HG03442 (cell line): ENCODE data around the gene FAM20C.

ENCODE experiments used
- ATAC-seq: cut with Tn5 transposase; IDR thresholded peaks from one replicate; pipeline ENCODE4 v1.9.1; 2021; ENCODE audit warnings: mild to moderate bottlenecking, moderate library complexity; ENCODE audit not compliant: unreplicated experiment

The FAM20C gene

DNA sequence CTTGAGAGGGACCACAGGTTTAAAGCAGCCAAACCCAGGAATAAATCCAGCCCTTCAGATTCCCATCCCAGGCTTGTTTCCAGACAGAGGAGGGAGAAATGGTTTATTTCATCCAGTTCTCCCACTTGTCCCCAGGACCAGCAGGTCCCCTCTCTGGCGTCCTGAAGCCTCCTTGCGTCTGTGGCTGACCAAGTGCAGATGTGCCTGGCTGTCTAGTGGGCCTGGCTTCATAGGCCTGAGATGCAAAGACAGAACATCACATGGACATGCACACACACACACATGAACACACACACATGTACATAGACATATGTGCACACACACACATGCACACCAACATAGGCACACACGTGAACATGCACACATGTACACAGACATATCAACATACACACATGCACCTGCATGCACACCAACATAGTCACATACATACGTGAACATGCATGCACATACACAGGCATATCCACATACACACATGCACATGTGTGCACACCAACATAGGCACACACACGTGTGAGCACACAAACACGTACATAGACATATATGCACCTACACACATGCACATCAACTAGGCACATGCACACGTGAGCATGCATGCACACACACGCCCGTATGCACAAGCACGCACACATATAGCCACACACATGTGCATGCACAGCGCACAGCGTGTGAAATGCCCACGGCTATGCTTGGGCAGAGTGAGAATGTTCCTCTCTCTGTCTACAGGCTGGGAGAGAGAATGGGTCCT, 108.3 kb downstream of the FAM20C start:
- ATAC-seq, result no peak

DNA sequence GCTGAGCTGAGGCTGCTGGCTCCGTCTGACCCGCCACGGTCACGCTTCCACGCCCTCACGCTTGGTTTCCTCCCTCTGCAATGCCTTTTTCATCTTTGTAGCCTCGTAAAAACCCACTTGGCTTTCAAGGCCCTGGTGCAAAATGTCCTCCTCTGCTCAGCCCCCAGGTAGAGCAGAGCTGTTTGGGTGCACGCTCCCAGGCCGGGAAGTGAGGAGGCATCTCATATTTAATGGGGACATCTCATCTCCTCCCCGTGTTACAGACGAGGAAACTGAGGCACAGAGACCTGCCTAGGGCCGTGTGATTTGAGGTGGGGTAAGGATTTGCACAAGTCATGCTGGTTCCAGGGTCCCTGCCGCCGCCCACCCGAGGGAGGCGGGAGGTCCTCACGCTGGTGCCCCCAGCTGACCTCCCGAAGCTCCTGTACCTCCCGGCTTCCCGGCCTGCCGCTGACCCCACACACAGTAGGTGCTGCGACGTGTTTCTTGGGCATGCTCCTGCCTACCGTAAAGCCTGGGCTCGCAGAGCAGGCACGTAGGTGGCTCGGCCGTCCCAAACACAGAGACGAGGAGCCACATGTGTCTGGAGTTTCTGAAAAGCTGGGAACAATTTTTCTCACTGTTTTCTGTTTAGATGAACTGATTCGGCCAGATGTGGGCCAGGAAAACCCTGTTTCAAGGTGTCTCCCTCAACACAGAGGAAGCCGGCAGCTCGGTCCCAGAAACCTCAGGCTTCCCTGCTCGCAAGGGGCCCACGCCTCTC, 109.1 kb downstream of the FAM20C start:
- no peak for ATAC-seq

DNA sequence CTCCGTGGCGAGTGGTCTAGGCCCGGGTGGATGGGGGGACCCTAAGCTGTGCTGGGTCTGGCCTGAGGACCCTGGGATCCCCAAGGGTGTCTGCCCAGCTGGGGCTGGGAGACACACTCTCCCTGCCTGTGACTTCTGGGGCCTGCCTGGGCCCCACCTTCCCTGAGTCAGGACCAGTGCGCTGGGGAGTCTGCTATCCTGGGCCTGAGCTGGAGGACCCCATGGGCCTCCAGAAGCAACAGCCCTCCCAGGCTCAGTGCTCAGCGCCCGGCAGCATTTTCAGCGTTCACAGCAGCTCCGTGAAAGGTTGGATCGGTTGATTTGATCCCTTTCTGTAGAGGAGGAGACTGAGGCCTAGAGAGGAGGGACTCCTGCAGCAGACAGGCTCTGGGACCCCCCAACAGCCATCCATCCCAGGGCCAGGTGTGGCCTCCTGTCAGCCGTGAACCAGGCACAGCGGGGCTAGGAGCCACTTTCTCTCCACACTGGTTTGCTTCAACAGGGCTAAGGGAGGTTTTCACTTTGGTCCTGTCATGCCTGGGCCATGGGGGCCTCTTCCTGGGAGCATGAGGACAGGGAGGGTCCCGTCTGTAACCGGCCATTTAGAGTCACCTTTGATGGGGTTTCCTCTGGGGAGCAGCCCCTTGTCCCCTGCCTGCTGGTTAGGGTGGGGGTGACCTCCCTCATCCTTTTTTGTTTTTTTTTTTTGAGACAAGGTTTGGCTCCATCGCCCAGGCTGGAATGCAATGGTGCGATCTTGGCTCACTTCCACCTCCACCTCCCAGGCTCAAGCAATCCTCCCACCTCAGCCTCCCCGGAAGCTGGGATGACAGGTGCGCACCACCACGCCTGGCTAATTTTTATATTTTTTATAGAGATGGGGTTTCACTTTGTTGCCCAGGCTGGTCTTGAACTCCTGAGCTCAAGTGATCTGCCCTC, 110.0 kb downstream of the FAM20C start:
- no peak for ATAC-seq

DNA sequence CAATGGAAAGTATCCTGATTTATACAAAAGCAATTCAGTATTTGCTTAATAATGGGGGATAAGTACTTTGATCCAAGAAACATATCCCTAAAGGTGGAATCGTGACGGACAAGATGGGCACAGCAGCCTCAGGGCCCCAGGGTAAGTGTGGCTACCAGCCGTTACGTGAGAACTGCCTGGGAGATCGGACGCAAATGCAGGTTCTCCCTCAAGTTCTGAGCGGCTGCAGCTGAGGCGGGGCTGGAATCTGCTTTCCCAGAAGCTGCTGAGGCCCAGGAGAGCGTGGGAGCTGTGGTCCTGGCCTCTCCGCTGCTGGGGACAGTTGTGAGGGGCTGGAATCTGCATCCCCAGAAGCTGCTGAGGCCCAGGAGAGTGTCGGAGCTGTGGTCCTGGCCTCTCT, 111.1 kb downstream of the FAM20C start:
- ATAC-seq, result no peak

DNA sequence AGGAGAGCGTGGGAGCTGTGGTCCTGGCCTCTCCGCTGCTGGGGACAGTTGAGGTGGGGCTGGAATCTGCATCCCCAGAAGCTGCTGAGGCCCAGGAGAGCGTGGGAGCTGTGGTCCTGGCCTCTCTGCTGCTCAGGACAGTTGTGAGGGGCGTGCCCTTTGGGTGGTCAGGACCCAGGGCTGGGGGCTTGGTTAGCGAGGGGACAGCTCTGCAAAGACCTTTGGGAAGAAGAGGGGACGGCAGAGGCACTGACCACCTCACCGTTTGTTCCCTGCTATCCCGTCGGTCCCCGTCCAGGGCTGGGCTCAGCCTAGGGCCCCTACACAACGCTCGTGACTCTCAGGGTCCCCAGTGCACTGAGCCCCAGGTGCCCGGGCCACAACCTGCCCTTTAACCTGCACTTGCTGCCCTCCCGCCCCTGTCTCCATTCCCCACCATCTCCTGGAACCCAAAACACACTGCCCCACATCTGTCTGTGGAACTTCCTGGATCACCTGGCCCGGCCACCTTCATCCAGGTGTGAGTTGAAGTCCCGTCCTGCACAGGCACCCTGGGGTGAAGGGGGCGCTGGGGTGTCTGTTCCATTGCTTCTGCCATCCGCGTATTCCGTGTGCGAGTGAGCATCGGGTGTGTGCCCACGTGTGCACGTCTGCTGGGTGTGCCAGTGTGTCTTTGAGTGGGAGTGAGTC, 111.7 kb downstream of the FAM20C start:
- ATAC-seq, result no peak

DNA sequence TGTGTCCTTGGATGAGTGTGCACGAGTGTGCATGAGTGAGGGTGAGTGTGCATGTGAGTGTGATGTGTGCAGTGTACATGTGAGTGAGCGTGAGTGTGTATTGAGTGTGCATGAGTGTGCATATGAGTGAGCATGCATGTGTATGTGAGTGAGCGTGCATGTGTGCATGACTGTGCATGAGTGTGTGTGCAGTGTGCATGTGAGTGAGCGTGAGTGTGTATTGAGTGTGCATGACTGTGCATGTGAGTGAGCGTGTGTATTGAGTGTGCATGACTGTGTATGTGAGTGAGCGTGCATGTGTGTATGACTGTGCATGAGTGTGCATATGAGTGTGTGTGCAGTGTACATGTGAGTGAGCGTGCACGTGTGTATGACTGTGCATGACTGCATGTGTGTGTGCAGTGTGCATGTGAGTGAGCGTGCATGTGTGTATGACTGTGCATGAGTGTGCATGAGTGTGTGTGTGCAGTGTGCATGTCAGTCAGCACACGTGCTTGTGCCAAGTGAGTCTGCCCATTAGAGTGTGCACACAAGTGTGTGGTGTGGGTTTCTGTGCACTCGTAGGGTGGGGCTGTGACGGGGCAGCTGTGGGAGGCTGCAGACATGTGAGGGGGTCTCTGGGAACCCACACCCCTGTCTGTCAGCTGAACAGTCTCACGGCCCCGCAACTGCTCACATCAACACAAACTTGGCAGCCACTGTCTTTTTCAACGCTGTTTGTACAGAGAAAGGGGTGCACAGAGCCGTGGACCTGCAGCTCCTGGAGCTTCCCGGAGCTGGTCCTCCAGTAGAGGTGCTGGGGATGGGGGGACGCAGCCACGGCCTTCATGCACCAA, 112.4 kb downstream of the FAM20C start:
- ATAC-seq, result no peak

DNA sequence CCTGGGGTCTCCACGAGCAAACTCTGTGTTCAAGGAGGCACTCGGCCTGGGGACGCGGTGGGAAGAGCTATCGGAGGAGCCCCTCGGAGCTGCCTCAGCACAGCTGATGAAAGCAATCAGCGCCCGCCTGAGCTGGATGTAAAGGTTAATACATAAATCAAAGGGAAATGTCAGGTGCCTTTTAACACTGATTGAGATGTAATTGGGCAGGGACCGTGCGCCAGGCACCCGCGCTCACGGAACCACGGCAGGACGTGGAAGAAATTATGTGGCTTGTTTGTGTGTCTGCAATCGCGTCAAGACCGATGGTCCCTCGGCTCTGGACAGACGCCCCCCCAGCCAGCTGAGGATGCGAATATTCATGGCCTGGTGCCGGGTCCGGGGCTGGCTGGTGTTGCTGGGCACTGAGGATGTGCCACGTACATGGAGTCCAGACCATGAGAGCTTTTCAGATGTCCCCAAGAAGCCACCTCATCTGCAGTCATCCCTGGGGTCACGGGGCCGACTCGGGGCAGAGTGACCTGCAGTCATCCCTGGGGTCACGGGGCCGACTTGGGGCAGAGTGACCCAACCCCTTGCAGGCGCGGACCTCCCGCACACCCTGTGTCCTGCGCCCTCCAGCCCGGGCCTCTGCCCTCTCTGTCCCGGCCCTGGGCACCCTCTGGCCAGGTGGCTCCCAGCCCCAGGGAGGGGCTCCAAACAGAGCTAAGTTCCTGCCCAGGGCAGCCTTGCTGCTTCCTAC, 113.2 kb downstream of the FAM20C start:
- no peak for ATAC-seq

DNA sequence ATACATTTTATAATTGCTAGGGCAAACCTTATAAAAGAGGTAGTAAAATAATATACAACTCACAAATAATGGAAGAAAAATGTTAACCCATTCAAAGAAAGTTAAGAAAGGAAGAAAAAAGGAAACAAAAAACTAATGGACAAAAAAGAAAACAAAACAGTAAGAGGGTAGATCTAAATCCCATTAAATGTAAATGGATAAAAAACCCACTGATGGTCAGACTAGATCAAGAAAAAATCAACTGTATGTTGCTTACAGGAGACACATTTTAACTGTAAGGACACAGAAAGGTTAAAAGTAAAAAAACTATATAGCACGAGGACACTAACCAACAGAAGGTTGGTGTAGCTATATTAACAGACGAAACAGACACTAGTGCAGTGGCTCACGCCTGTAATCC, 115.6 kb downstream of the FAM20C start:
- no peak for ATAC-seq

DNA sequence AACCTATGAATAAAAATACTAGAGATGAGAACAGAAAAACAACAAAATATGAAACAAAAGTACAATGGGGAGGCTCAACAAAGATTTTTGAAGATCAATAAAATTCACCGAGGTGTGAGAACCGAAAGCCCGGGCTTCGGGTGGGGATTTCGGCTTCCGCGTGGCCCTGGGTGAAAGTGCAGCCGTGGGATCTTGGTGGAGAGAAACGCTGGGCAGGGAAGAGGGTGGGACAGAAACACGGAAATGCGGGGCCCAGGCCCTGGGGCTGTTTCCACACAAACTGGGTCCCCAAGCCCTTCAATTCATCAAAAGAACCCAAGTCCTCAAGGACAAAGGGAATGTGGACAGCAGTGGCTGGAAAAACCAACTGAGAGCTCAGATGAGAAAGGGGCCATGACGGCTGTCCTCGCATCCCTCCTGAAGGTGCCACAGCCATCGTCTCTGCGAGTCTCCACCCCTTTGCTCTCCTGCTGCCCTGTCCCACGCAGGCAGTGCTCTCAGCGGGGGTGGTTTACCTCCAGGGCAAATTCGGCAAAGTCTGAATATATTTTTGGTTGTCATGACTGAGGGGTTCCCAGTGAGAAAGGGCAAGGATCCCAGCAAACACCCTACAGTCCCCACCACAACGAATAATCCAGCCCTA, 117.3 kb downstream of the FAM20C start:
- no peak for ATAC-seq
